Kidney (tissue), 14 donors: Measurements from ENCODE around the gene GLIS2. TPM values are rescaled to one million over a fixed set of nuclear protein-coding genes. Genes with fewer than 3 reads are reported as not detected.

Experiments
- DNase-seq, 5 donors: peaks; one replicate each; pipeline ENCODE4 v3.0.0-alpha.2; 2013 to 2020
- FAIRE-seq: peaks from 2 replicates; lab custom pipeline; 2012; peaks lifted over from hg19 to GRCh38; lab: Jason Lieb, UNC
- H3K27ac ChIP-seq, 2 donors: one replicate each; pipeline ENCODE4 v1.7.0; 2013; ENCODE audit warnings: low read depth in 2 of 2, low read length in 2 of 2, inconsistent platforms in 1 of 2
- H3K27me3 ChIP-seq: one replicate; pipeline ENCODE4 v1.7.1; 2013; ENCODE audit warnings: low read length, inconsistent platforms; ENCODE audit not compliant: control insufficient read depth, insufficient read depth
- H3K36me3 ChIP-seq, 3 donors: one replicate each; pipeline versions ENCODE4 v1.7.0 to v1.7.1; 2013; ENCODE audit warnings: low read length in 3 of 3, control low read depth in 1 of 3, inconsistent platforms in 1 of 3; ENCODE audit not compliant: insufficient read depth in 3 of 3, control insufficient read depth in 2 of 3
- H3K4me1 ChIP-seq, 3 donors: one replicate each; pipeline versions ENCODE4 v1.7.0 to v1.7.1; 2013; ENCODE audit warnings: low read length in 3 of 3, inconsistent platforms in 1 of 3, low read depth in 1 of 3; ENCODE audit not compliant: control insufficient read depth in 2 of 3, insufficient read depth in 2 of 3
- H3K4me3 ChIP-seq, 3 donors: one replicate each; pipeline versions ENCODE4 v1.7.0 to v1.8.1; 2013; ENCODE audit warnings: low read length in 3 of 3, control low read depth in 1 of 3, inconsistent platforms in 1 of 3
- H3K9ac ChIP-seq, 3 donors: one replicate each; pipeline versions ENCODE4 v1.7.0 to v1.7.1; 2013; ENCODE audit warnings: low read length in 3 of 3, control low read depth in 1 of 3, inconsistent platforms in 1 of 3
- H3K9me3 ChIP-seq, 3 donors: one replicate each; pipeline versions ENCODE4 v1.7.0 to v1.7.1; 2013; ENCODE audit warnings: low read length in 3 of 3, control low read depth in 1 of 3, inconsistent platforms in 1 of 3; ENCODE audit not compliant: control insufficient read depth in 2 of 3, insufficient read depth in 1 of 3
- CTCF ChIP-seq: IDR thresholded peaks from 3 replicates; pipeline ENCODE4 v1.5.1; 2012; ENCODE audit warnings: mild to moderate bottlenecking, moderate library complexity, borderline replicate concordance; ENCODE audit not compliant: insufficient read depth; ENCODE audit errors: extremely low read depth
- intact Hi-C: fragments of 100-400 bp; cut with DNase I; formaldehyde crosslinking; loops from one replicate; pipeline ENCODE4 v1.11.1; 2022
- polyA plus RNA-seq: library from polyadenylated mRNA; stranded (reverse); fragments of 350-450 nt; fragmentation: Illumina TruSeq; extraction: RNeasy Lipid Tissue Mini Kit (QIAGEN cat#74804); gene quantifications from one replicate; pipeline ENCODE4 v1.2.3, GENCODE V29; 2014; ENCODE audit warnings: low read depth, low replicate concordance; ENCODE audit not compliant: insufficient read depth
- total RNA-seq: library from RNA; stranded (reverse); fragmentation: NEBNext Ultra II Directional; extraction: Animal tissue kit (Norgen Biotek cat#: 25700); gene quantifications from one replicate; pipeline ENCODE4 v1.2.1, GENCODE V29; 2021
- donor health status: control.
- donor health status: control.
- donor health status: control.
- donor health status: control.
- donor health status: control.
- donor health status: DM: yes; HTN: yes; CAD: no.
- donor health status: Normal renal cell carcinoma (clear cell type).

GLIS2 gene
- total and polyA plus RNA-seq, 2 donors from 2014 or later: 35.6 to 68.7 TPM

- no peak for TF ChIP-seq CTCF
- Histone ChIP-seq H3K9me3 (no peaks in the 10 kb centered on the region), H3K36me3 (no peaks in the 10 kb centered on the region), H3K27me3 (no peaks in the 10 kb centered on the region), H3K4me3 (peak overlapping the region in 1 of 3 donors; percentile 47), H3K9ac (peak overlapping the region in 2 of 3 donors; percentile 29 to 78), H3K4me1 (peaks cover 0 to 77% (median 67%) of the 10 kb centered on the region in 3 donors), H3K27ac (peak overlapping the region; percentile 90 to 93)
- intact Hi-C loops: no loop called here
- DNase-seq (peak; percentile 70 to 93 (median 86)), FAIRE-seq (no peak)
Observed at GRCh38 chr16:4323845-4324488, 8.1 kb downstream of the GLIS2 start.

- peak overlapping the region; percentile 90 to 93 for H3K27ac ChIP-seq
- FAIRE-seq (no peak), DNase-seq (peak in 2 of 5 donors; percentile 50 to 52)
- H3K4me1 ChIP-seq: peaks cover 0 to 77% (median 71%) of the 10 kb centered on the region in 3 donors
- intact Hi-C loops: loop anchor here (5.0 kb wide), 1 partner anchor 32 kb away; no protein-coding TSS in a partner anchor
- no peak for TF ChIP-seq CTCF
- peak overlapping the region in 2 of 3 donors; percentile 35 to 40 for H3K4me3 ChIP-seq
- H3K36me3 ChIP-seq: no peaks in the 10 kb centered on the region
- peak overlapping the region in 2 of 3 donors; percentile 8 to 78 for H3K9ac ChIP-seq
- H3K9me3 ChIP-seq: no peaks in the 10 kb centered on the region
- H3K27me3 ChIP-seq: no peaks in the 10 kb centered on the region
Observed at GRCh38 chr16:4324492-4325252, 8.8 kb downstream of the GLIS2 start.

- intact Hi-C loops: loop anchor here (5.0 kb wide), 1 partner anchor 33 kb away; no protein-coding TSS in a partner anchor
- H3K9ac ChIP-seq: peak overlapping the region in 1 of 3 donors; percentile 78
- H3K4me3 ChIP-seq: peak overlapping the region in 1 of 3 donors; percentile 35
- no peak for FAIRE-seq
- no peaks in the 10 kb centered on the region for H3K36me3 ChIP-seq
- H3K27me3 ChIP-seq: no peaks in the 10 kb centered on the region
- H3K4me1 ChIP-seq: peaks cover 0 to 75% (median 72%) of the 10 kb centered on the region in 3 donors
- no peaks in the 10 kb centered on the region for H3K9me3 ChIP-seq
- peak in 1 of 5 donors; percentile 7 for DNase-seq
- TF ChIP-seq CTCF: no peak
- H3K27ac ChIP-seq: peak overlapping the region; percentile 90 to 93
Observed at GRCh38 chr16:4325253-4325758, 9.4 kb downstream of the GLIS2 start.
